ENCODE measurements around the gene SYNCRIP.
"Not testable (repeated sequence)": the region's sequence is repeated elsewhere in the genome, so short reads cannot be mapped to it uniquely, and the experiment has no call there.

Gene SYNCRIP

DNA sequence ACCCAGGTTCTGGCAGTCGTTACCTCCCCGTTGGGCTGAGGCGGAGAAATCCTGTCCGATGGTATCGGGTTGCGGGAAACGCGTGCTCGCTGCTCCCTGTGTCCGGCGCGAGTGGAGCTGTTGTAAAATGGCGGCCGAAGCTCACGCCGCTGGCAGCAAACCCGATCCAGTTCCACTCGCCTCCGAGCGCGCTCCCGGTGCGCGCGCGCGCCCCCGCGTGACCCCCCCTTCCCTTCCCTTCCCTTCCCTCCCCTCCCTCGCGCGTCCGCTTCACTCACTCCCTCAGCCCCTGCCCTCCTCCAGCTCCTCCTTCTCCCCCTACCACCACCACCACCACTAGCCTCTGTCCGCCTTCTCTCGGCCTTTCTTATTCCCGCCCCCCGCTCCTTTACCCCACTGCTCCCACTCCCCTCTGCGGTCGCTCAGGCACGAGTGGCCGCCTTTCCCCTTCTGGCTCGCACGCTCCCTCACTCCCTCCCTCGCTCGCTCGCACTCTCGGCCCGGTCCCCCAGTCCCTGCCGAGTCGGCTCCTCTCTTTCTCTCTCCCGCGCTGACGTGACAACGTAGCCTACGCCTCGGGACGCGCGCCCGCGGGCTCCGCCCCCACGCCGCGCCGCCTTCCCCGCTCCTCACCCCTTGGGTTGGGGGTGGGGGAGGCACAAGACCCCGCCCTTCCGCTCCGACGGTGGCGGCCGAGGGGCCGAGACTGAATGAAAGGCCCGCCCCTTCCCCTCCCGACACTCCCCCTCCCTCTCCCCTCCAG is at the start of gene SYNCRIP:
SYNCRIP (minus strand) TSS at position 113 of the 763 bp plus-strand sequence. CDS start 1,447 bp downstream, outside the sequence.
- DNase-seq, result peak; percentile 99

DNA sequence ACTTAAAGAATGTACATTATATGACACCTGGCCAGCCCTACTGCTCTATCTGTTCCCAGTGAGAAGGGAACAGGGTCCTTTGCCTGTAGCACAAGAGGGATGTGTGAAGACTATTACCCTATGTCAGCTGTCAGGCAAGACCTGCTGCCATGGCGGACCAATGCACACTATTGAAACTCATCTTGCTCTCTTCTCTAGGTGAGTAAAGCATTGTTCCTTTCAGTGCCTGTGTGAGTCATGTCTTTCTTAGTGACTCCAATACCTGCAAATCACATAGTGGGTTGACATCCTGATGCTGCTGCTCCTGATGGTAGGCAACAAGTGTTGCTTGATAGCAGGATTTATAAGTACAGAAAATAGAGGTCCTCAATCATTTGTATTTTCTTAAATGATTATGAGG is 48.8 kb upstream of the SYNCRIP start:
- no peak for DNase-seq

DNA sequence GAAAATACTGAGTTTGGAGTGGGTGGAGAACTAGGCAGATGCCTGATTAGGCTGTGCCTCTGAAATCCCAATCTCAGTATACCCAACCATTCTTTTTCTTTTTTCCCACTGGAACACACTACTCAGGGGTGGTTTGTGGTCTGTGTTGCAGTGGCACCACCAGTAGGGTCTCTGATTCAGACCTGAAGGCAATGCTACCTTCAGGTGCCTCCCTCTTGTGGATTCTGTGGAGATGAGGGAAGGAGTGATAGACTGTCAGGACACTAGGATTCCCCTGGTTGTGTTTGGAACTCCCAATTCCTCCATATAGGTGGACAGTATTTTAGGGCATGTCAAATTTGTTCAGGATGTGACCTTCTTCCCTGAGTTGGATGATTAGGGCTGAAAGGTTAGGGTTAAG is 47.4 kb upstream of the SYNCRIP start:
- DNase-seq, result no peak

DNA sequence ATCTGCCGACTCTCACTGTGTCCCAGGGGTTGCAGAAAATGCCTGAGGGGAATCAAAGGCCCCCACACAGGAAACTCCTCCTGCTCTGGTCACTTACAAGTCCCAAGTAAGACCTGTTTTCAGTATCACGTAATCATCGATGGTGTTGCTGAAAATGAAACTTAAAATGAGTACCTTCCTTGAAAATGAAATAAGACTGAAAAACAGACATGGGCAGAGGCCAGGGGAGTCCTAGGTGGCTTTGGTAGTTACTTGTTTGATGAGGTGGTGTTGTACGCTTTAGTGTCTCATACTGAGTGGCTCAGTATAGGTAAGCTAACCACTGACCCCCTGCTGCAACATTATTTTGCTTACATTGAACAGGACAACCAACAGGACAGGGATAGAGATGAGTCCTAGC is 43.0 kb upstream of the SYNCRIP start:
- DNase-seq, result no peak

DNA sequence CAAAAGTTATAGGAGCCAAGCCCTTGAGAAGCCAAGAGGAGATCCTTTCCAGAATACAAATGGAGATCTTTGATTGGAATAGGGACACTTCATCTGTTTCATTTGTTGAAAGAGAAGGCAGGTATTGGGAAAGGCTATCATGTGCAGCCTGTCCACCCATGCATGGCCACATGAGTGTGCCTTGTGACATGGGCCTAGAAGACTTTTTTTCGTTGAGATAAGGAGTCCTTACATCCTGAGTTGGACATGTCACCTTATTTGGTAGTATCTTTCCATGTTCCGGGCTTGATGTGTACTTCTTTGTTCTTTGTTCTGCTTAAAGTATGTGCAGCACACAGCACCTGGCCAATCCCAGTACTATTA is 42.1 kb upstream of the SYNCRIP start:
- DNase-seq, result no peak

DNA sequence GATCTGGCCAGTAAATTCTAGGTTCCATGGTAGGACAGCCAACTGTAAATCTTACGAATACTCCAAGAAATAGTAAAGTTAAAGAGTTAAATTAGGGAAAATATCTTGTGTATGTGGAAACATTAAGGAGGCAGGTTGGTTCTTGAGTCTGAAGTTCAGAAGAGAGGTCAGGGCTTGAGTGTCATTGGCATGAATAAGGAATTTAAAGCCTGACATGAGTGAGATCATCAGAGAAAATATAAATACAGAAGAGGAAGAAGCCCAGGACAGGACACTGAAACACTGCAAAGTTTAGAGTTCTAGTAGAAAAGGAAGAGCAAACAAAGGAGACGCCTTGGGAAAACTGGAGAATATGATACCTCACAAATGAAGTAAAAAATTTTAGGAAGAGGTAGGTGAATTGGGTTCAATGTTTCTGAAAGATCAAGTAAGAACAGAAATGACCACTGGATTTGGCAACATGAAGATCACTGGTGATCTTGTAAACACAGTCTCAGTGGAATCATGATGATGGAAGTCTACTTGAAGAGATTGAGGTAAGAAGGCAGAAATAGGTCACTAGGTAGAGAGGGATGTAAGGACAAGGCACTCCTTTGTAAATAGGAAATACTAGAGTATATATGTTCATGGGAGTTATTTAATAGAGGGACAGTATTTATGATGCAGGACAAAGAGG is 41.6 kb upstream of the SYNCRIP start:
- no peak for DNase-seq

DNA sequence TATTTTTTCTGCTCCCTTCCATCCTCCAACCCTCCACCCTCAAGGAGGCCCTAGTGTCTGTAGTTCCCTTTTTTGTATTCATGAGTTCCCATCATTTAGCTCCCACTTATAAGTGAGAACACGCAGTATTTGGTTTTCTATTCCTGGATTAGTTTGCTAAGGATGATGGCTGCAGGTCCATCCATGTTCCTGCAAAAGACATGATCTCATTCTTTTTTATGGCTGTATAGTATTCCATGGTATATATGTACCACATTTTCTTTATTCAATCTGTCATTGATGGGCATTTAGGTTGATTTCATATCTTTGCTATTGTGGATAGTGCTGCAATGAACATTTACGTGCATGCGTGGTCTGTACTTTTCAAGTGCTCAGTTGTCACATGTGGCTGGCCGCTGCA is 39.2 kb upstream of the SYNCRIP start:
- not testable (repeated sequence) for DNase-seq

DNA sequence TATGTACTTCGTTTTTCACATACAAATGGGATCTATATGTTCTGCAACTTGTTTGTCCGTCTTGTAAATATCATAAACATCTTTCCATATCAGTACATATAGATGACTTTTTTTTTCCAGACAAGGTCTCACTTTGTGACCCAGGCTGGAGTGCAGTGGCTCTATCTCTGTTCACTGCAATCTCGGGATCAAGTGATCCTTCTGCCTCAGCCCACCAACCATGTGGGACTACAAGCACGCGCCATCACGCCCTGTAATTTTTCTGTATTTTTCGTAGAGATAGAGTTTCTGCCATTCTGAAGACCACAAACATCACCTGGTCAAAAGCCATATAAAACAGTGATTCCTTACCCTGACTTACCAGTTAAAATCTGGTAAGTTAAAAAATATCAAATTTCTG is 37.7 kb upstream of the SYNCRIP start:
- DNase-seq, result no peak

DNA sequence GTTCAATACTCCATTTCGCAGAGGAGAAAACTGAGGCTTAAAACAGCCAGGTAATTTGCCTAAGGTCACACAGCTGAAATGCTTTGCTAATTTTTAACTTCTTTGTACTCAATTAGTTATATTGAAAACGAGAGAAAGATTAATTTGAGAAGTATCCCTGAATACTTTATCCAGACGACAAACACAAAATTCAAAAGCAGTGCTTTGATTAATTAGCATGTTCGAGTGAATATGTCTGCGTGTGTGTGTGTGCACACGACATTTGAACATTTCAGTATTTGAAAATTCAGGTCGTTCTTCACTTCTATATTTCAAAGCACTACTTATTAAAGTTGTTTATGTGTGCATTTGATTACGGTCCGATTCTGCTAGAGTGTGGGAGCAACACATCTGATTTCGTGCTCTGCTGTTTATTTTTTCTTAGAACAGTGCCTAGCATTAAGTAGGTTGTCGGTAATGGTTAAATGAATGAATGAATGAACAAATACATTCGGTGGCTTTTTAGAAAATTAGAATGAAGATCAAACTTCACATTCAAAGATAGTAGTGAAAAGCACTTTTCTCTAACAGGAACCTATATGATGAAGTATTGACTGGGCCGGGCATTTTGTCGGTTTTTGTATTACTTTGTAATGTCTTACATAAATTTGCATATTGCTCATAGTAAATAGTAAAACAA is 36.9 kb upstream of the SYNCRIP start:
- DNase-seq, result no peak

DNA sequence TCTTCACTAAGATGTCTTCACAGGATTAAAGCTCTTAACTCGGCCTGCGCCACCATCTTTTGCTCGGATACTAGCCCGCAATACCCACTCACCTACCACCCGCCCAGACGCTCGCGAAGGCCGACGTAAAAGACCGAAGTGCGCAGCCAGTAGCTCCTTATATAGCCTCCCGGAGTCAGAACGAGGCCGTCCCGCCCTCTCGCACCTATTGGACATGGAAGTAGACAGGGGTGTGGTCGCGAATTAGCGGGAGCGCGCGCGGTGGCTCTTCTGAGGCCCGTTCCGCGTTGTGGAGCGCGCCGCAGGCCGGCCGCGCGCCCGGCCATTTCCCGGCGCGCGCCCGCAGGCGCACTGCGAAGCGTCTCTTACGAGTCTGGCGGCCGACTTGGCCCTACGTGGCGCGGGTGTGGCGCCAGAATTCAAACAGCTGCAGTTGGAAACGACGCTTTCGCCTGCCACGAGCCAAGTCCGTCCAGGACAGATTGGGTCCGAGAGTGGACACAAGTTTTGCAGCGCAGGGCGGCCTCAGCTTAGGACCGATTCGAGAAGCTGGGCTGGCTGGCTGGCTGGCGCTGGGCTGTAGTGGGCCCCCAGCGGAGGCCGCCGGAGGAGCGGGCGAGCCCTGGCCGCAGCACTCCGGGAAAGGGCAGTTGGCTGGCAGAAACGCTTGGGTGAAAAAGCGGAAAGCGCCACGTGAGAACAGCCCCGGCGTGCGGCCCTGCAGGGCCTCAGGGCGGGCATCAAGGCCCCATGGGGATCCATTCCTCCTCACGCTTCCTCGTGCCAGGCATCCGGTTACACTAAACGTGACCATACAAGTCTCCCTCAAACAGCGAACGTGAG is 36.1 kb upstream of the SYNCRIP start:
- DNase-seq, result peak; percentile 98

DNA sequence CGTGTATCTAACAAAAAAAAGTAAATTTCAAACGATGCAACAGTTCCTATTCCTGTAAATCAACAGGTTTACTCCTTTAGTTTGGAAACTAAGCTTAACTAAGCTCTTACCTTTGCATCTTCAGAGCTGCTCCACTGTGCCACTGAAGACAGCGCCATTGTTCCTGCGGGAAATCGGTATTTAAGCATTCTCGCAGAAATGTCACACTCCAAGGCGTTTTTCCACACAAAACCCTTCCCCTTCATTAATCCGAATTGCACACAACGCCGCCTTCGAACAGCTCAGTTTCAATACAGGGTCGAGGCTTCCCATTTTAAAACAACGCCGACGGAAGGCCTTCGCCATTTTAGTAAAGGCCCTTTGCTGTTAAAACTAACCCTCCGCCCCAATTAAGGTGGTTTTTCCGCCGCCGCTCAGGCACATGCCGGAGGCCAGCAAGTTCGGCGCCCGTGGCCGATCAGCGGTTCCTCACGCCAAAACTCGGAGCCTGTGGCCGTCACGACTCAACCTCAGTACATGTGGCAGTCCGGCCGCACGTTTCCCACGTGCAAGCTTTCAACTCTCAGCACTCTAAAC is 35.4 kb upstream of the SYNCRIP start:
- DNase-seq, result no peak

DNA sequence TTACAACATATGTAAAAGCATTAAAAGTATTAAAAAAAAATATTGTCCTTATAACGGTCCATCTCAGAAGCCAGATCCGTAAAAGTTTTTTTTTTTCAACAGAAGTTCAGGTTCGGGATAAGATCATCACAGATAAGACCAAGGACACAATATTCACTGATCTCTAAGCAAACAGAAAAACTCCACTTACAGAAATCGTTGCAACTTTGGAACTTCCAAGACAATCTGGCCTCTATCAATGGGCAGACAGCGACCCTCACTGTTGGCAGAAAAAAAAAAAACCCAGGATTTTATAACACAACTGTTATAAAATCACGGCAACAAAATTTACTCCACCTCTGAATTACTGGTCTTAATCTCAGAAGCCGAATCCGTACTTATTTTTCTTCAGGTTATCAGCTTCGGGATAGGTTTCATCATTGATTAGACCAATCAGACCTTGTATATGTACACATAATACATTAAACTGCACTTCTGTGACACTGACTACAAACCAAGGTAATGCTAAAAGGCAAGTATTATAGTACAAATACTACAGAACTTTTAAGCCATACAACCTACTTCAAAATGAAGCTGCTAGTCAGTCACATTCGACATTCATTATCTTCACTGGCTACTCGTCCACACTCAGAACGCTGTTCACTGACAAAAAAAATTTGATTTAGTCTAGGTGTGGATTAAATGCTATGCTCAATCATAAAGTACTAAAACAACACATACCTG is 34.7 kb upstream of the SYNCRIP start:
- DNase-seq, result no peak

DNA sequence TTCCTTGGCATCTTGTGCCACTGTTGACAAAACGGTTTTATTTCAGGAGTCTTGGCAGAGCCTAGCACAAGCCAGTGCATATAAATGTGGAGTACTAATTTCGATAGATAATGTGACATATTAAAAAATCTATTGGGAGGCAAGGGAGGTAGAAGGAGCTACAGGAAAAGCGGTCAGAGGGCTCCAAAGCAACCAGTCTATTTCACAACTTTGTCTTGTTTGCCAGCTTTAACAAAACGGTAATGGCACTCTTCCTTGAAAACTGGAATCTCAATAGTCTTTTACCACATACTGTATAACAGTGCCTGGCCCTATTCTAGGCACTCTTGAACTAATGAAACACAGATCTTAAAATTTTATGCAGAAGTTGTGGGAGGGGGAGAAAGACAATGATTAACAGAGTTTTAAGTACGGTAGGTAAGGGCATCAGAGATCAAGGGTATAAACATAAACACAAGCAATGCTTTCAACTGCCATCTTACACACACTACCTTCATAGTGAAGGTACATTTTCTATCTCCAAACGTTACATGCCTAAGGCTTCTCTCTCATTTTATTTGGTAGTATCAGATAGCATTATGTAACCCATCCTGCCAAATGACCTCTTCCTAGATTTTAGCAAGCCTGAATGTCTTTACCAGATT is 33.5 kb upstream of the SYNCRIP start:
- DNase-seq, result no peak

DNA sequence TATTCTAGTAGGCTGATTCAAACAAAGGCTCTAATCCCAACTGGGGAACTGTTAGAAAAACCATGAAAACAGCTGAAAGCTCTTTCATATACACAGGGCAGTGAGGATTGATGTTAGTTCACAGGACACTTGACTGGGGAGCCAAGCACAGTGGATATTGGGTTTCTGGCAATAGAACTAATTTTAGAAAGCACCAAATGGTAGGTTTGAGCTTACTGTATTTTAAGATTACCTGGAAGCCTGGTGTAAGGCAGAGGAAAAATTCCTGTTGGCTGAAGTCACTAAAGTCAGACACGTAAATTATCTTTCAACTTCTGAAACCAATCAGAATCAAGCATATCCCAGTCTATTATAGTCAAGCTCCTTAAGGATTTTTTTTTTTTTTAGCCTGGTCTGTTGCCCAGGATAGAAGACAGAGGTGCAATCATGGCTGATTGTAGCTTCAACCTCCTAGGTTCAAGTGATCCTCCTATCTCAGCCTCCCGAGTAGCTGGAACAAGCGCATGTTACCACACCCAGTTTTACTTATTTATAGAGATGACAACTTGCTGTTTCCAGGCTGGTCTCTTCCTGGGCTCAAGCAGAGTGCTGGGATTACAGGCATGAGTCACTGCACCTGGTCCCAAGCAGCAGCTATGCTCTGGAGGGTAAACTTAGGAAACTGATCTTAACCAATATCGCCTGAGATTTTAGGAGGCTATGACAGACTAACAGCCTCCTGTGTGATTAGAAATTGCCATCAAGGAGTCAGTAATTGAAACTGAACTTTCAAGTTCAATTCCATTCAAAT is 32.5 kb upstream of the SYNCRIP start:
- DNase-seq, result no peak

DNA sequence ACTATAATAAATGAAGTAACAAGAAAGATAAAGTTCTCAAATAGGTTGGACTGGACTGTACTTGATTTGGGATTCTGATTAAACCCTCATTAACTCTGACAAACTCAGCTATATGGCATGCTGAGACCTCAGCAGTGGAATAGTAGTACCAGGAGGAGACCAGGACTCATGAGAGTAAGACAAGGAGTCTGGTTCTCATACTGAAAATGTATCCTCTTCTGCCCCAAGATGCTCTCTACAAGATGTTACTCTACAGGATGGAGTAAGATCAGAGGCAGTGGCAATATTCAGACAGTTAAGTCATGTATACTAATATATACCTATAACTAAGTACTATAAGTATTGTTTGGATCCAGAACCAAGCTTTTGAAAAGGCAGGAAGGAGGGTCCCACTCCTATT is 31.9 kb upstream of the SYNCRIP start:
- no peak for DNase-seq

DNA sequence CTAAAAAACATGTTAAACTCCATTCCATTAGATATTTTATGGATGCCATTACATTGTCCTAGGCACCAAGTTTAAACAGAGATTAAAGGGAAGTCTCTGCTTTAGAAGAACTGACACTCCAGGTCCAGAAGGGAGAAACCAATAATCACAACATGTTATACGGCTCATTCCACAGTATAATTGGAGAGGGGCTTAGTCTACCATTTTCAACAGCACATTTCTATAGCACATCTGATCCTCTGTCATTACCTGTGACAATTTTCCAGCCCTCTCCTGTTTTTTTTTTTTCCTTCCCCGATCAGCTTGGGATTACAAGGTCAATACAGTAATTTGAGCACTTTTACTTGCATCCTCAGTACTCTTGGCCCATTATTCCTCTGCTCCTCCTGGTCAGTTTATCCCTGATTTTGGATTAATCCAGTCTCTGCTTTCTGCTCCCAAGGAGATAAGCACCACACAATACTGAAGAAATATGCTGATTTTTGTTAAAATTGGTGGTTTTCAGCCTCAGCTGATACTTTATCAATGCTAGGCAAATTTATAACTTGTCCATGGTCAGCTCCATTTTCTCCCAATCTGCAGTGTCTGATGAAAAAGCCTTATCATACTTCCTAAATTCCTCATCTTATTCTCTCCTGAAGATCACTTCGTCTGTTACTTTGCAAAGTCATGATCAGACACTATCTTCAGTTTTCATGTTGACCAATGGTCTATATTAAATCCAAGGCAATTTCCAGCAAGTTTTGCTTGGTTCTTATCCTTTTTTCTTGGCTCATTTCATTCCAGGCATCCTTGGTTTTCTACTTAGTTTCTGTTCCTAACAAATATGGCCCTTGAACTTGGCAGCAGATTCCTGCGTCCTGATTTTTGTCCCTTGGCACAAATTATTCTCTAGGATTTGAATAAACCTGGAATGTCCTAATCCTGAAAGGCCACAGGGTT is 30.8 kb upstream of the SYNCRIP start:
- DNase-seq, result no peak

DNA sequence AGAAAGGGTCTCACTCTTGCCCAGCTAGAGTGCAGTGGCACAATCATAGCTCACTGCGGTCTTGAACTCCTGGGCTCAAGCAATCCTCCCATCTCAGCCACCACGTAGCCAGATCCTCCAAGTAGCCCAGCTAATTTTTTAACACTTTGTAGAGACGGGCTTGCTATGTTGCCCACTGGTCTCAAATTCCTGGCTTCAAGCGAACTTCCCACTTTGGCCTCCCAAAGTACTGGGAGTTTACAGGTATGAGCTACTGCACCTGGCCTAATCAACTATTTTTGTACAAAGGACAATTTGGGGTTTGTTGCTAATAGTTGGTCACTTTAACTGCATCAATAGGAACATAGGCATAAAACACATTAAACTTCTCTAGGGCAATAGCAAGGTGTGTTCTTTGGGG is 29.9 kb upstream of the SYNCRIP start:
- no peak for DNase-seq

DNA sequence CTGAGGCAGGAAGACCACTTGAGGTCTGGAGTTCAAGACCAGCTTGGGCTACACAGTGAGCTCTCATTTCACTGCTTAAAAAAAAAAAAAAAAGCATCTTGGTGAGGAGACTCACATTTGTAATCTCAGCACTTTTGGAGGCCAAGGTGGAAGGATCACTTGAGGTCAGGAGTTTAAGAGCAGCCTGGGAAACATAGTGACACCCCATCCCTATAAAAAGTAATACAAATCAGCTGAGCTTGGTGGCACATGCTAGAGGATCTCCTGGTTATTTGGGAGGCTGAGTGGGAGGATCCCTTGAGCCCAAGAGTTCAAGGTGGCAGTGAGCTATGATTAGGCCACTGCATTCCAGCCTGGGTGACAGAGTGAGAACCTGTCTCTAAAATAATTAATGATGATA is 29.4 kb upstream of the SYNCRIP start:
- DNase-seq, result no peak

DNA sequence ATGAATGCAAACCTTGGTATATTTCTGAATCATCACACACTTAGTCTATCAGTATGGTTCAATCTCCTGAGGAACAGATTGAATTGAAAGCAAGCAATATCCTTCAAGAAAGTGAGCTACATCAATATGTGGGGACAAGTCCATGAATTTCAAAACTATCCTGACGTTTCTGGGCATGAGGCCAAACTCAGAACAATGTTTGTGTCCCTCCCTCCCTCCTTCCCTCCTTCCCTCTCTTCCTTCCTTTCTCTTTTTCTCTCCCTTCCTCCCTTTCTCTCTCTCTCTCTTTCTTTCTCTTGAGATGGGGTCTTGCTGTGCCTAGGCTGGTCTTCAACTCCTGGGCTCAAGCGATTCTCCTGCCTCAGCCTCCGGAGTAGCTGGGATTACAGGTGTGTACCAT is 27.9 kb upstream of the SYNCRIP start:
- no peak for DNase-seq
